GM18505 (cell line): ENCODE measurements around the gene NKD2.

ENCODE experiments used
- ATAC-seq: cut with Tn5 transposase; IDR thresholded peaks from one replicate; pipeline ENCODE4 v1.9.1; 2021; ENCODE audit not compliant: unreplicated experiment
- POLR2A ChIP-seq: IDR thresholded peaks from 4 replicates; pipeline ENCODE4 v1.6.1; 2011; ENCODE audit warnings: borderline replicate concordance; ENCODE audit not compliant: insufficient read depth, insufficient read length; ENCODE audit errors: extremely low read depth

NKD2 gene

DNA sequence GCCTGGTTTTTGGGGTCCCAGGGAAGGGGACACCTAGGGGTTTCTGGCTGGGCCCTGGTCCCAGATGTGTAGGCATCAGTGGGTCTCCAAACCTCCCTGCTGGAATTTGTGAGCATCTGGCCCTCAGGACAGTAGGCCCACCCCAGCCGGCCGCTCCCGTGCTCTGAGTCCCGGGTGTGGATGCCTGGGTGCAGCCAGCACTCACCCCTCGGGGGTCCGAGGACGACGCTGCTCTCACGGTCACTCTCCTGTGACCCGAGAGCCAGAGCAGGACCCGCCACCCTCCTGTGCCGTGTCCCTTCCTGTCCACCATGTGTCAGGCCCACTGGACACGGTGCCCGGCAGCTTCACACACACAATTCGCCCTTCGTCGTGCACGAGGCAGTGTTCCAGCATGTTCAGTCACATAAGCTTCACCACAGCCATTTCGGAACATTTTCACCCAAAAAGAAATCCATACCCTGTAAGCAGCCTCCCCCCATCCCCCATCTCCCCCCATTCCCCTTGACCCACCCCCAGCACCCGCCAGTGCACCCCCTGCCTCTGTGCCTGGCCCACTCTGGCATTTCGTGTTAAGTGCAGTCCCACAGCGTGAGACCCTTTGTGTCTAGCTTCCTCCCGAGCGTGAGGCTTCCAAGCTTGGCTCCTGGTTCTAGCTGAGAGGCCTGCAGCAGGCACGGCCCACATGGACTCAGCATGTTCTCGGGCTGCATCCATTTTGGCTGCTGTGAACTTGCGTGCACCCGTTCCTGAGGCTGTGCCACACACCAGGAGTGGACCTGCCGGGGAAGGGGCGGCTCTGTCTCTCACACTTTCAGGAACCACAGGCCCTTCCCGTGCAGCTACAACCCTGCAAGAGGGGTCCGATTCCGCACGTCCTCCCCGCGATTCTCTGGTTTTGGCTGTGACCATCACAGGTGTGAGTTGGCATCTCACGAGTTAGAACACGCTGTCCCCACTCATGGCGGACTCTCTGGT lies 40.5 kb downstream of the NKD2 start:
- no peak for ATAC-seq
- TF ChIP-seq POLR2A = no peak

DNA sequence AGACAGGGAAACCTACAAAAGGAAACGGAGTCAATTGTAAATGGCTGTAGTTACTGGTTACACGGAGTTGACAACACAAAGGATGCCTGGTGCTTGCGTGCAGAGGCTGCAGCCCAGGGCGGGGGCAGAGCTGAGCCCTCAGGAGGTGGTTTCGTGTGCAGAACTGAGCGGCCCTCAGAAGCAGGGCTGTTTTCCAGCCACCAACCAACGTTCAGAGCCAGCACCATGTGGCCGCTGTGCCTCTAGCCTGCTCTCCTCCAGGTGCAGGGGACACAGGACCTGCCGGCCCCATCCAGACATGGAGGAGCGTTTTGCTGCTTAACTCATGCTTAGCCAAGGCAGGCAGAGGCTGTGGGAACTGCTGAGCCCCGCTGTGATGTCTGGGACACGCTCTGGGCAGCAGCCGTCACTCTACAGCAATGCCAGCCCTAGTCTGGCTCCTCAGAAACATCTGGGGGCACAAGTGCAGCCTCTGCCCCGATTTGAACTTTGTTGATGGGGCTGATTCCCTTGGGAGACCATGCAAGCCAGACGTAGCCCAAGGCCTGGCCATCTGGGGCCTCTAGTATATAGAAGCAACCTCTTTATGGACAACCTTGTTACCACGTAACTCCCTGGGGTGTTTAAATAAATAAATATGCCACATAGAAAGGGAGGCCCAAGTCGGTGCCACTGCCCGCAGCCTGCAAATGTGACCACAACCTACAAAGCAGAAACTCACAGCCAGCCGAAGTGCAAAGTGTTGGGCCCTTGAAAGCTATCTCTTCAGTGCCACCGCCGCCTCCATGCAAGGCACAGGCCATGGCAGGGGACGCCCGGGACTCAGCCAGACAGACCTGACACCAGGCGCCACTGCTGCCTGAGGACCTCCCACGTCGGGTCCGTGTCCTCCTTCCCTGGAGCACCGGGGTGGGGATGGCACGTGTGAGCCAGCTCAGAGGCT lies 42.1 kb downstream of the NKD2 start:
- no peak for ATAC-seq
- no peak for TF ChIP-seq POLR2A

DNA sequence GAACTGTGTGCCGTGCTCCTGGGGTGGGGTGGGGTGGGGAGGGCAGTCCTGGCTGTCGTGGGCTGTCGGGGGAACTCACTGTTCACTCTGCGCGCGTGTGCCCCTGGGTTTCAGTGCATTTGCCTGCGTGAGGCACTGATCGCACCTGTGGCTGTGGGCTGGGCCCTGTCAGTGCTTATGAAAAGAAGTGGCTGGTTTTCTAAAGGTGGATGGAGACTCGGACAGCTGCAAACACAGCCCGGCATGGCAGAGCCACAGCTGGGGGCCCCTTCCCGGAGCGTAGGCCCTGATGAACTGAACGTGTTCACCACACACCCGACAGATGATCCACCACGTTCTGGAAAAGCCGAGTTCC lies 42.7 kb downstream of the NKD2 start:
- no peak for ATAC-seq
- TF ChIP-seq POLR2A = no peak

DNA sequence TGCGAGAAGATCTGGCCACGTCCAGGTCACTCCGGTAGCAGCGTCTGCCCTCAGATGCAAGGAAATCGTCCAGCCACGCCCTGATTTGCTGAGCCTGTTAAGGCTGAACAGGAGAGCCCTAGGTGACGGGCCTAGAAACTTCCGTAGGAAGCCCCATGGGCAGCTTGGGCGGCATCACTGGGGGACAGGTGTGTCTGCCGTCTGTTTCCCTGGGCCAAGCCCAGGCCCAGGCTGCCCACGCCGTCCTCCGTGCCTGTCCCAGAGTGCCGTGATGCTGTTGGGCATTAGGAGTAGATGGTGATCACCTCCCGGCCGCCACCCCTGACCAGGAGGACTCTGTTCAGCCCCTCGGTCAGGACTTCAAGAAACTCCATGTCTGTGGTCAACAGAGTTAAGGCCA lies 43.5 kb downstream of the NKD2 start:
- TF ChIP-seq POLR2A = no peak
- no peak for ATAC-seq

DNA sequence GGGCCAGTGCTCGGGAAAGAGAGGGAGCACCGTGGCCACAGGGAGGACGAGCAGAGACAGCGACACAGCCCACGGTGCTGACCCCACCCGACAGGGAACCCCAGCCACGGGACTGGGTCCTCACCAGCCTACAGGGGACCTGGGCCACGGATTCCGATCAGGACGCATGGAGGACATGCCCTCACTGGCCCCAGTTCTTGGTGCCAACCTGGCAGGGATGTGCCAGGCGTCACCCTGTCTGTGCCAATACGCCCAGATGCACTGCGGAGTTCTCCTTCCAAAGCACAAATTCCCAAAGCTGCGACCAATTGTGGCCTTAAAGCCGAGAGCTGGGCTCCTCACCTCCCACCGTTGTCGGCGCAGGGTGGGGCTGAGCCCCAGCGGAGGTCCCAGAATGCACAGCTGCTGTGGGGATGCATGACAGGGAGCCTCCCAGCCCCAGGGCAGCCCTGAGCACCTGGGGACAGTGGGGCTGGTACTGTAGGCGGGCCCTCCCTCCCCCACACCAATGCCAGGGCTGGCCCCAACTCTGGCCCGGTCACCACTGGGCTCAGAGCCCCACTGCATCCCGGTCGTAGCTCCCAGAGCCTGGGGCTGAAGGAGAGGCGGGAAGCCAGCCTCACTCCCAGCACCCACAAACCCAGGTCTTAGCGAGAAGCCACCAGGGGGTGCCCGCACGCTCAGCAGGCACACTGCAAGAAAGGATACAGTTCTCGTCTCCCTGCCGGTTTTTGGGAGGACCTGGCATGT lies 44.2 kb downstream of the NKD2 start:
- no peak for ATAC-seq

DNA sequence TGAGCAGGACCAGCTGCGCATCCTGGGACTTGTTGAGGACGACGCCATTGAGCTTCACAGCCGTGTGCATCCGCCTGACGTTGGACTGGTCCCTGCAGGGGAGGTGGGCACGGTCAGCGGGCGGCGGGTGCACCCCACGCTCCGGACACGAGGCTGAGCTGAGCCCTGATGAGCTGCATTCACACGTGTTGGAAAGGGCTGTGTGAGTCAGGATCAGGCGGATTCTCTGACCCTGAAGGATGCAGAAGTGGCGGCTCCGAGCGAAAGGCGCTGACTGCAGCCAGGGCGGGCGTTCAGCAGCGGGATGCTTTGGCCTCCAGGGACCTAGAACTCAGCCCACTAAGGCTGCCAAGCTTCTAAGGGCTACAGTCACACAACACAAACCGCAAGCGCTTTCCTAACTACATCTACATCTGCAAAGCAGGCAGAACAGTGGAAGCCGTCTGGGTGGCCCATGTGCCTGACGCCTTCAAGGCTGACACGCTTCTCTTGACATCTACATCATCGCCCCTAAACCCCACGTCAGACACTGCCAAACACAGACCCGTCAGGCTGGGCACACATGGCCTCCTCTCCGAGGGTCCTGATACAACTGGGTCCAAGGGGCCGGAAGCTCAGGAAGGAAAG lies 44.9 kb downstream of the NKD2 start:
- ATAC-seq = no peak
- no peak for TF ChIP-seq POLR2A

More for the DNA sequence above, 44.2 kb downstream of the NKD2 start:
- no peak for TF ChIP-seq POLR2A

DNA sequence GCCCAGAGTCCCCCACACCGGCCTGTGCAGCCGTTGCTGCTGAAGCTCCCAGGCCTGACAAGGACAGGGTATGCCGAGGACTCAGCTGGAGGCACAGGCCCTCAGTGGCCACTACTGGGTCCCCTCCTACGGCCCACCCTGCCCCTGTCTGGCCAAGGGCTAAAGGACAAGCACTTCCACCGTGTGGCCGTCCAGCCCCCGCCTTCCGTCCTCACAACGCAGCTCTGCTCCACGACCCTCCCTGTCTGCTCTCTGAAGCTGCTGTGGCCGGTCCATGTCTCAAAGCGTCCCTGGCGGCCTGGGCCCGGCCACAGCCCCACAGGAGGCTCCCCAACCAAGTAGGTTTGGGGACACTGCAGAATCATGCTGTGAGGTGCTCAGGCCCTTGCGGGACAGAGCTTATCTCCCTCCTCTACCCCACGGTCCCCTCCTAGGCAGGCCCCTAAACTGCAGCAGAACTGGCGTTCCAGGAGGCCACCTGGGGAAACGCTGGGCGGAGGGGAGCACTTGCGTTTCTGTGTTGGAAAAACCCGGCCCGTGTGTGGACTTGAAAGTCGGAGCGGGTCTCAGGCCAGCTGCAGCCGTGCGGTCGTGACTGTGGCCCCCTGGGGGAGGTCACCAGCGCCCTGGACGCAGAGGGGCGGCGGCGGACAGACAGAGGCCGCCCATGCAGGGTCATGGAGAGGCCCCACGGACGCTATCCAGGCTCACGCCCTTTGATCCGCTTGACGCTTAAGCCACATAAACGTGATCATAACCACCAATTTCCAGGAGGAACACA lies 45.6 kb downstream of the NKD2 start:
- ATAC-seq = no peak
- no peak for TF ChIP-seq POLR2A

DNA sequence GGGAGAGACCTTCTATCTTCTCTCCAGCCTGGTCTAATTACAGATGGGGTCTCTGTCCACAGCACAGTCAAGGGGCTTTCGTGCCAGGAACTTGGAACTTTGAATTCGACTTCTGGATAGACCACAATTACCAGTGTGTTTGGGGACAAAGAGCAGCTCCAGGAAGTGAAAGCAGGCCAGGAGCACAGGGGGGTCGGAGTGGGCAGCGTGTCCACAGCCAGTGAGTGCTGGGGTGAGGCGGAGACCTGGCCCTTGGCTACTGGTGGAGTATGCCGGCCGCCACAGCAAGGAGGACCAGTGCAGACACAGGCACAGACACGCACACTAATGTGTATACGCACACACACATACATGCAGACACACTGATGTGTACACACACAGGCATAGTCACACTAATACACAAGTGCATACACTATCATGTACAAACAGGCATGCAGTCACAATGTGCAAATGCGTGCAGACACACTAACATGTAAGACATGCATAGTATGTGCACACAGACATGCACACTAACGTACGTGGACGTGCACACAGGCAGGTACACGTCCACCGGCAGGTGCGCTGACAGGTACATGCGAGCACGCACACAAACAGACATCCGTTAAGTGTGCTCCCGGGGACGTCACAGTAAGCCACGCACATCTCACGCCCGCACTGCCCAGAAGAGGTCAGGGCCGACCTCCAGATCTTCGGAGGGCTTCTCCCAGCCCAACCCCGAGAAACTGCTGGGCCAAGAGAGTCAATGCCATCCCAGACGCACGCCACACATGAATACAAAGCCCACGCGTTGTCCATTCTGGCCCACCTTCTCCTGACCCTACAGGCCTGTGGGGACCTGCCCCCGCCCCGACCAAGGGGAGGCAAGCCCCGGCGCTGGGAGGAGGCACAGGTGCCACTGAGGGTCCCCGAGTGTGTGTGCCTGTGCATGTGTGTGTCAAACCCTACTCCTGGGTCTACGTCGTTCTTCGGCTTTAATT lies 46.5 kb downstream of the NKD2 start:
- no peak for ATAC-seq
- TF ChIP-seq POLR2A = no peak

DNA sequence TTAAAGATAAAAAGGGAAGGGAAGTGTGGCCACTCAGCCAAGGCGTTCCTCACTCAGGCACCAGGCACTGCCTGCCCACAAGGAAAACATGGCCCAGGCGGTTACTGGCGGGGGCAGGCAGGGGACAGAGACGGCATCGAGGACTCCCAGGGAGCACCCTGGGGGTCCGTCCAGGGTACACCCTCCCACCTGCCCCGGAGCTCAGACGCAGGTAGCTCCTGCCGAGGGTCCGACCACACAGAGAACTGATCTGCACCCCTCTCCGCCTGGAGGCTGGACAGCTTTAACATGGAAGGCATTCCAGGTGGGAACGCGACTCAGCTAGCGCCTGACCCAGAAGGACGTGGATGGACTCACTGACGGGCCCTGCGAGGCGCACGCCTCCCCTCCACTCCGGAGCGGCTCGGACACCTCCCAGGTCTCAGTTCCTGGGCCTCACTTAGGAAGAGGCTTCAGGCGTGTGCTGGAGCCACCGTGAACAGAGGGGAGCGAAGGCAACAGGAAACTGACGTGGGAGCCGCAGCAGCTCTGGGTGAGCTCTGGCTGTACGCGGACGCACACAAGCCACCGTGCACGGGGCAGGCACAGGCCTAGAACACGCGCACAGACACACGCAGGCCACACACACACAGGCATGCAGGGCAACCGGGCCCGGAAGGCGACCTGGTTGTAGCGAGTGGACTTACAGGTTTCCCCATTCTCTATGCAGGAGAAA lies 47.5 kb downstream of the NKD2 start:
- no peak for ATAC-seq
- TF ChIP-seq POLR2A = no peak
